Fibroblast of villous mesenchyme (primary cell): ENCODE data around the gene CFAP61. TPM values are rescaled to one million over a fixed set of nuclear protein-coding genes. Genes with fewer than 3 reads are reported as not detected.

ENCODE experiments used
- DNase-seq: peaks from one replicate; pipeline ENCODE4 v3.0.0-alpha.2; 2010; ENCODE audit warnings: low read depth
- H3K4me3 ChIP-seq: 2 replicates; pipeline ENCODE4 v1.5.1; 2011; ENCODE audit warnings: low read depth, mild to moderate bottlenecking, low read length
- CTCF ChIP-seq: IDR thresholded peaks from 2 replicates; pipeline ENCODE4 v1.5.1; 2012; ENCODE audit warnings: low read depth, mild to moderate bottlenecking, low read length; ENCODE audit not compliant: insufficient read depth
- total RNA-seq: library from RNA; depleted of rRNA; stranded (reverse); fragments of >200 nt; gene quantifications from 2 replicates; pipeline ENCODE4 v1.2.3, GENCODE V29; 2012

Gene CFAP61
- total RNA-seq, 1 donor = 0.43 TPM

DNA sequence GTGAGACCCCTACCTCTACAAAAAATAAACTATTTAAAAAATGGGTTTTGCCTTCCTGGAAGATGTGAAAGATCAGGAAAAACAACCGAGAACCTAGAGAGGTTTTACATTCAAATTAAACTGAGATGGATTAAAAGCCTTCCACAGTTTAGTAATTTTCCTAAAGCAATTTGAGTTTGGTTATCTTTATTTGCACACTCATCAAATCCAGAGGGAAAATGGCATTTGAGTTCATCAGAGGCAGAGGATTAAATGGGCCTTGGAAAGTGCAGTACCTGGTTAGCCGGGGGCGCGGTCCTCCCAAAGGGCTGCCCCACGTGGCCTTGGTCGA is 158.6 kb downstream of the CFAP61 start:
- DNase-seq = no peak
- no peak for TF ChIP-seq CTCF
- H3K4me3 ChIP-seq = no peak overlapping the region

DNA sequence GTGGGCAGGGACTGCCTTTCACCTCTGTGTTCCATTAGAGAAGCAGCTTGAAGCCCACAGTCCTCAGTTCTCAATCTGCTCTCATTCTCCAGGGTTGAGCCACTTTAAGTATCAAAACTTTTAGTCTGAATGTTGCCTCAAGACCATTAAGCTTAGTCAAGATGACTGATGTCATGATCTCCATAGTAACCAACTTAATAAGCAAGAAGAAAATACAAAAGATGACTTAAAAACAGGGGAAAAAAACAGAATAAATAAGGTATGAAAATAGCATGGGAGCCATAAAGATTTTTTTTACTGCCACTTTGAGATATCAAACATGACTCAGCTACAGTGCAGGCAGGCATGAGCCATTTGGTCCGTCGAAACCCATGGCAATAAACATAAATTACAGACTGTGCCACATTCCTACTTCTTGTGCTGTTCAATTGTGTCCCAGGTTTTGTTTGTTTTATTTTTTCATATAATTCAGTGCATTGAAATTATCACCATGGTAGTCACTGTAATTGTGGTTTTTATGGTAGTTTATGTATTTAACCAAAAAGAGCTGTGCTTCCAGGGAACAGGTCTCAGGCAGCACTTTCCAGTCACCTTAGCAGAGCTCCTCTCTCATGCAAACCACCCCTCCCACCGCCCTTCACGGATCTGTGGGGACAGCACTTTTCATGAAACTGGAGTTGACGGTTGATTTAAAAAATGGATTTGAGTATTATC is 159.1 kb downstream of the CFAP61 start:
- DNase-seq = no peak

DNA sequence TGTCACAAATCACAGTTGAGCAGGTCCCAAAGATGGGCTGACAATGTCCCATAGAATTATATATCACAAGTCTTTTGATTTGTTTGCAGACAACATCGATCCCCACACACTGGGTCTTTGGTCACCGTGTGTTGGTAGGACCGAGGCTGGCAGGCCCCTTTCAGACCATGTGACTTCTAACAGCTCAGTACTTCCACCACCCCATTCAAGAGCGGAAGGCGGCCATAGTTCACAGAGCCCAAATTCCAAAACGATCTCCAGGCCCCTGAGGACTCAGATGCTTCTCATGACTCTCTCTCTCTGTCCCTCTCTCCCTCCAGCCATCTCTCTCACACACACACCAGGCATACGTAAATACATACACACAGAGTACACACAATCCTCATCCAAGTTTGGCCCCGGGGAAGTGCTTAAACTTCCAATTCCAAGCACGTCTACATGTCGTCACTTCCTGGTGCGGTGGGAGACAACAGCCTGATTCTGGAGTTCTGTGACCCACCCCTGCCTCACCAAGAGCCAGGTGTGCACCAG is 159.7 kb downstream of the CFAP61 start:
- no peak overlapping the region for H3K4me3 ChIP-seq
- no peak for TF ChIP-seq CTCF
- DNase-seq = no peak

More for the DNA sequence above, 159.1 kb downstream of the CFAP61 start:
- TF ChIP-seq CTCF = no peak
- no peak overlapping the region for H3K4me3 ChIP-seq

GRCh38 chr20:20212675-20213096 is 160.4 kb downstream of the CFAP61 start:
- TF ChIP-seq CTCF = no peak
- no peak for DNase-seq
- no peak overlapping the region for H3K4me3 ChIP-seq

- H3K4me3 ChIP-seq = no peak overlapping the region
- DNase-seq = no peak
- no peak for TF ChIP-seq CTCF
These were observed 161.3 kb downstream of the CFAP61 start for GRCh38 chr20:20213526-20214121.

- DNase-seq = no peak
- no peak for TF ChIP-seq CTCF
- no peak overlapping the region for H3K4me3 ChIP-seq
These were observed 162.5 kb downstream of the CFAP61 start for GRCh38 chr20:20214757-20215275.
